Lung microvascular endothelial cell (primary cell): Measurements from ENCODE around the gene JPH4. TPM values are rescaled to one million over a fixed set of nuclear protein-coding genes. Genes with fewer than 3 reads are reported as not detected.
"Not testable (repeated sequence)": the region's sequence is repeated elsewhere in the genome, so short reads cannot be mapped to it uniquely, and the experiment has no call there.

Source experiments
- DNase-seq, 2 donors: peaks; one replicate each; pipeline versions ENCODE4 v3.0.0 to v3.0.0-alpha.2; 2010; ENCODE audit warnings: low read depth in 2 of 2
- total RNA-seq: library from RNA; depleted of rRNA; stranded (reverse); fragments of >200 nt; gene quantifications from 2 replicates; pipeline ENCODE4 v1.2.1, GENCODE V29; 2014

JPH4 gene
- total RNA-seq, 1 donor from 2014 or later, result not detected

DNA sequence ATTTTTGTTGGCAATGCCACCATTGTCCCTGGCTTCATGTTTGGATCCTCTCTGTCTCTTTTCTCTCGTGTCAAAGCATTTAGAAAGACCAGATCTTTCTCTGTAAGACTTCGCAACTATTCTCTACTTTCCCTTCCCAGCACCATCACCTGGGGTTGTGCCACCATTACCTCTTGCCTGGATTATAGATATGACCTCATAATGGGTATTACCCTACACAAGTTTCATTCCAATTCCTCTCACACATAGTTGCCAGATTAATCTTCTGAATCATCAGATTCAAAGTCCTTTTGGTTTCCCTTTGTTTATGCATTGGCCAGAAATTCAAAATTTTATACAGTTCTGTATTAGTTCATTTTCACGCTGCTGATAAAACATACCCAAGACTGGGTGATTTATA lies 30.4 kb upstream of the JPH4 start:
- DNase-seq, result no peak

DNA sequence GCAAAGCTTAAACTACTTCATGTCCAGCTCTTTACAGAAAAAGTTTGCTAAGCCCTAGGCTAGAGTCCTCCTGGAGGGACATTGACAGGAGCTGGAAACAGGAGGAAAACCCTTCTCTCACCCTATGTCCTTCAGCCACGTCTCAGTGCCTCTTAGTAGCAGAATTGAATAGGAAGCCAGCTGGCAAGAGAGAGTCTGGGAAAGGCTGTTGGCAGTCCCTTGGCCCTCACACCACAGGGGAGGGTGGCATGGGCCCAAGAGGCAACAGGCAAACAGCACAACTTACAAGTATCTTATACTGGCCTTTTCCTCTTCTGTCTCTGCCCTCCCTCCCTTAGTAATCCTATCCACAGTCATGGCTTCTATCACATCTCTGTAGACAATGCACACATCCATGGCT lies 29.9 kb upstream of the JPH4 start:
- DNase-seq, result no peak

DNA sequence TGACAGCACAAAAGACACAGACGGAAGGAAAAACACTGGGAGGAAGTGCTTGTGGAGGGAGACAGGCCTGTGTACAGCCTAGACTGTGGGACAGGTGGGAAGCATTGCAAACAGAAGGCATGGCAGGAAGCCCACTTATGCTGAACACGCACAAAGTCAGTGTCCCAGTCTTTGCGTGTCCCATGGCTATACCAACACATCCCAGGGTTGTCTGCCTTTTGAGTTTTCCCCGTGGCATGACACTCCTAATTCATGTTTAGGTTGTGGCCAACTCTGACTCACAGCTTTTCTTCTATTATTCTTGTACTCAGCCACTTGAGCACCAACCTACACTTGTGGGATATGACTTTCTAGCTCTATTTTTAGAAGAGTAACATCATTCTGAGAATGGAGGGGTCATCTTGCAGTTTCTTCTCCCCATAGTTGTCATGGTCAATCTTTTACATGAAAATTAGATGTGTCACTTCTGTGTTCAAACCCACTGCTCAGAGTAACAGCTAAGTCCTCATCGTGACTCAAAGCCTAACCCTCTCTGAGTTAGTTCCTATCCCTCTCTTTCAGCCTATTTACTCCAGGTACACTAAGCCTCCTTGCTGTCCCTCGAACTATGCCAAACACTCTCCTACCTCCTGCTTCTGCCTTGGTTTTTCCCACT lies 27.5 kb upstream of the JPH4 start:
- DNase-seq, result no peak

DNA sequence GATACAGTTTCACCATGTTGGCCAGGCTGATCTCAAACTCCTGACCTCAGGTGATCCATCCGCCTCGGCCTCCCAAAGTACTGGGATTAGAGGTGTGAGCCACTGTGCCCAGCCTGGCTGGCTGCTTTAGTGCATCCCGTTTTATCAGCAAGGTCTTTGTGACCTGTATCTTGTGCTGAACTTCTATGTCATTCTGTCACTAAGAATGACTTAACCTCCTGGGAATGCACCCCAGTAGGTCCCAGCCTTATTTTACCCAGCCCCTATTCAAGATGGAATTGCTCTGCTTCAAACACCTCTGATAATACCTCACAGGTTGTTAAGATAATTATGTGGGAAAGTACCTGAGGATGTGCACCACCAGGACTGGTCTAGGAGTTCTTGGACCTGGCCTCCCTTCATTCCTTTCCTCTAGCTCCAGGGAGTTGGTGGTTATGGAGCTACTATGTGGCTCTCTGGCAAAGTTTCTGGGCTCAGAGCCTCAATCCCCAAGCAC lies 26.1 kb upstream of the JPH4 start:
- no peak for DNase-seq

DNA sequence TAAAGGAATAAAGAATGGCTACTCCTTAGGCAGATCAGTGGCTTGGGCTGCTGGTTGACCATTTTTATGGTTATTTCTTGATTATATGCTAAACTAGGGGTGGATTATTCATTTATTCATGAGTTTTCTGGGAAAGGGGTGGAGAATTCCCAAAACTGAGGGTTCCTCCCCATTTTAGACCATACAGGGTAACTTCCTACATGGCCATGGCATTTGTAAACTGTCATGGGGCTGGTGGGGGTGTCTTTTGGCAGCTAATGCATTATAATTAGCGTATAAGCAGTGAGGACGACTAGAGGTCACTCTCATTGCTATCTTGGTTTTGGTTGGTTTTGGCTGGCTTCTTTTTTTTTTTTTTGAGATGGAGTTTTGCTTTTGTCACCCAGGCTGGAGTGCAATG lies 25.6 kb upstream of the JPH4 start:
- no peak for DNase-seq

DNA sequence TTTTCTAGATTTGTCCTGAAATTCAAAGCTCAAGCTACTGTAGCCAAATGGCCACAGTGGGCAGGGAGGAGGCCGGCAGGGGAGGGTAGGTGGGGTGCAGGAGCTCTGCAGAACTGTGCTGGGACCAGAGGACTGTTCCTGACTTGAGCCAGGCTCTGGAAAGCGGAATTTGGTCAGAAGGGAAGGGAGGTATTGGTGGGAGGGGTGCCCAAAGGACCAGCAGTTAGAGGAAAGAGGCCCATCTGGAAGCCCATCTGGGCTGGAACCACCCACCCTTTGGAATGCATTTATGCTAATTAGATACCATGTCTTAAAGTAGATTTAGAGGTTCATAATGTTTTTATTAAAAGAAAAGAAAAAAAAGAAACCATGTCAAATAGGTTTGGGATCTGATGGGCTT lies 24.5 kb upstream of the JPH4 start:
- DNase-seq, result no peak

- no peak for DNase-seq
Measured at GRCh38 chr14:23602181-23603095, 23.8 kb upstream of the JPH4 start.

- DNase-seq, result no peak
Measured at GRCh38 chr14:23601845-23602180, 23.2 kb upstream of the JPH4 start.

DNA sequence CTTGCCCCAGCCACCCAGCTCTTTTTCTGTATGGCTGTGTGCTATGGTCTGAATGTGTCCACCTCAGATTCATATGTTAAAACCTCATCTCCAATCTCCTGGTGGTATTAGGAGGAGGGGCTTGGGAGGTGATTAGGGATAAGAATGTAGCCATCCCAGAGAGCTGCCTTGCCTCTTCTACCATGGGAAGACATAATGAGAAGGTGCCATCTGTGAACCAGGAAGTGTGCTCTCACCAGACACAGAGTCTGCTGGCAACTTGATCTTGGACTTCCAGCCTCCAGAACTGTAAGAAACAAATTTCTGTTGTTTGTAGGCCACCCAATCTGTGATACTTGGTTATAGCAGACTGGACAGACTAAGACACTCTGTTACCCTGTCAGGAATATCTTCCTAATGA lies 22.8 kb upstream of the JPH4 start:
- DNase-seq, result no peak

- no peak for DNase-seq
Measured at GRCh38 chr14:23600806-23601205, 22.2 kb upstream of the JPH4 start.

DNA sequence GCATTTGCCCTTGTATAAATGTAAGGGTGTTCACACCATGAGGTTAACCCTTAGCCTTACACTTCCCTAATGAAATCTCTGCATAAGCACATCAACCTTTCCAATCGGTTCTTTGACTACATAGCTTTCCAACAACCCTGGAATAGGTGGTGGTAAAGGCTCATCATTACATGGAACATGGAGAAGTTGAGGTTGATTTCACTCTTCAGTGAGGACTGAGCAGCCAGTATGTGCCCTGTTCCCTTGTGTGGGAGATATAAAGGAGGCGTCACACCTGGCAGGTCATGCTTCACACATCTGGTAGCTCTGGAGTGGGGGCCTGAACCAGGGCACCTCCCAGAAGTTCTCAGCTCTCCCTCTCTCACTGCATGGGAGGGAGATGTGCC lies 21.7 kb upstream of the JPH4 start:
- DNase-seq, result no peak

- not testable (repeated sequence) for DNase-seq
Measured at GRCh38 chr14:23594191-23594590, 15.6 kb upstream of the JPH4 start.

- no peak for DNase-seq
Measured at GRCh38 chr14:23590198-23590597, 11.6 kb upstream of the JPH4 start.

GRCh38 chr14:23589606-23590005 lies 11.0 kb upstream of the JPH4 start:
- no peak for DNase-seq

DNA sequence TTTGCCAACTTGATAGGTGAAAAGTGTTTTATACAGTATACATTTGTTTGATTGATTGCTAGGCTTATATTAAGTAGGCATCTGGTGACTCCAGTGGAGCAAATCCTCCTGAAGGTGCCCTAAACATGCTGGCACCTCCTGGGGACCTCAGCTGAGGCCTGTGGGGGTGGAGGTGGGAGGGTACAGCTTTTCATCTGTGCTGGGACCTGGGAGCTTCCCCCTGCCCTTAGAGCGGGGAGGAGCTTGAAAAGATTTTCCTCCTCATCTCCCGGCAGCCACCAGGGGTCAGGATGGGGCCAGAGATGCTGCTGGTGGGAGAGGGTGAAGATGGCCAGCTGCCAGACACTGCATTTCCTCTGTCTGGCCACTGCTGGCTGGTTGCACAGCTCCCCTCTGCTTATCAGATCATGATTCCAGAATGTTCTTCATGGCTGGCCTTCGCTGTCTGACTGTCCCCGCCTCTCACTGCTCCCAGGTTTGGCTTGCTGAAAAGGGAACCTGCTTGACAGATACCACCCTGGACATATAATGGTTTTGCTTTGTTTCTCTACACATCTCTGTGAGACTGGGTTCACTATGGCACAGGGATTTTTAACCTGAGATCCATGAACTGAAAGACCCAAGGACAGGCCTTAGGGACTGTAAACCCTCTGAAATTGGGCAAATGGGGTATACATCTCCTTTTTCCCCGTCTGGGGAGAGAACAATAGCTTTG lies 10.5 kb upstream of the JPH4 start:
- DNase-seq, result peak; percentile 87 to 92

DNA sequence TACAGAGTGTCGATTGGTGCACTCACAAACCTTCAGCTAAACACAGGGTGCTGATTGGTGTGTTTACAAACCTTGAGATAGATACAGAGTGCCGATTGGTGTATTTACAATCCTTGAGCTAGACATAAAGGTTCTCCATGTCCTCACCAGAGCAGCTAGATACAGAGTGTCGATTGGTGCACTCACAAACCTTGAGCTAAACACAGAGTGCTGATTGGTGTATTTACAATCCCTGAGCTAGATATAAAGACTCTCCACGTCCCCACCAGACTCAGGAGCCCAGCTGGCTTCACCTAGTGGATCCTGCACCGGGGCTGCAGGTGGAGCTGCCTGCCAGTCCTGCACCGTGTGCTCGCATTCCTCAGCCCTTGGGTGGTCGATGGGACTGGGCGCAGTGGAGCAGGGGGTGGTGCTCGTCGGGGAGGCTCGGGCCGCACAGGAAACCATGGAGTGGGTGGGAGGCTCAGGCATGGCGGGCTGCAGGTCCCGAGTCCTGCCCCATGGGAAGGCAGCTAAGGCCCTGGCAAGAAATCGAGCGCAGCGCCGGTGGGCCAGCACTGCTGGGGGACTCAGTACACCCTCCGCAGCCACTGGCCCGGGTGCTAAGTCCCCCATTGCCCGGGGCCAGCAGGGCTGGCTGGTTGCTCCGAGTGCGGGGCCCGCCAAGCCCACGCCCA lies 6.1 kb upstream of the JPH4 start:
- DNase-seq, result not testable (repeated sequence)

- not testable (repeated sequence) for DNase-seq
Measured at GRCh38 chr14:23583761-23584526, 5.4 kb upstream of the JPH4 start.

DNA sequence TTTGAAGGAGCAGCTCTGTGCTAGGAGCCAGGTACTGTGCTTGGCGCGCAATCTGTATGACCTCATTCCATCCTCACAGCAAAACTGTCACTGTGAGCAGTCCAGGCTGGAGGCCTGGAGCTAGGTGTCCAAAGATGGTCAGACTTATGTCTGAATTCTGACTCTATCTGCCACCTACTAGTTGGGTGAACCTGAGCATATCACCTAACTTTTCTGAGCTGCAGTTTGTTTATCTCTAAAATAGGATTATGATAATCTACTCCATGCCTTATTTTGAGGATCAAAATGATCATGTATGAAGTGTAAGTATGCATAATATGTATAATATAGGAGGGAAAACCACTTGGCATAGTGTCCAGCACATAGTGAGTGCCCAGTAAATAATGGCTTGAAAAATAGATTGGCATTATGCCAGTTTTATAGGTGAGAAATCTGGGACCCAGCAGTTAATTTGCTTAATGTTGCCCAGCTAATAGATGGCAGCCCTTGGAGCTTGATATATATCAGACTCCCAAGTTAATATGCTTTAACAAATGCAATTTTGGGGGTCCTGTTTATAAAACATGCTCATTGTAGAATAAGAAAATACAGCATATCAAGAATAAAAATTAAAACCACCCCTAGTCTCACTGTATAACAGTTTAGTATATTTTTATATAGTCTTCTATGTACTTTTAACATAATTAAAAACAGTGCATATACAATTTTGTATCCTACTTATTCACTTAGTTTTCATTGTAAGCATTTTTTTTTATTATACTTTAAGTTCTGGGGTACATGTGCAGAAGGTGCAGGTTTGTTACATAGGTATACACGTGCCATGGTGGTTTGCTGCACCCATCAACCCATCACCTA lies 4.5 kb upstream of the JPH4 start:
- no peak for DNase-seq

DNA sequence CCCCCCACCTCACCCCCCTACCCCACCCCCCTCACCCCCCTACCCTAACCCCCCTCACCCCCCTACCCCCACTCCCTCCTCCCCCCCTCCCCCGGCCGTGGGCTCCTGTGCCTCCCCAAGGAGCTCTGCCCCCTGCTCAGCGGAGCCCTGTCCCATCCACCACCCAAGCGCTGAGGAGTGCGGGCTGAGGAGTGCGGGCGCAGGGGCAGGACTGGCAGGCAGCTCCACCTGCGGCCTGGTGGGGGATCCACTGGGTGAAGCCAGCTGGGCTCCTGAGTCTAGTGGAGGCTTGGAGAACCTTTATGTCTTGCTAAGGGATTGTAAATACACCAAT lies 2.3 kb upstream of the JPH4 start:
- DNase-seq, result no peak
